BLaER1 treated with 17β-estradiol and CSF1 and Interleukin-3, amounts not matched to agents 10 nM and 100 nM (cell line): ENCODE data around the gene IL17REL.

Experiments
- H3K27ac ChIP-seq, 11 experiments: shearing (Covaris generic); formaldehyde crosslinking; 2 replicates each; pipeline ENCODE4 v1.8.1; 2022
- H3K27me3 ChIP-seq, 11 experiments: shearing (Covaris generic); formaldehyde crosslinking; 2 replicates each; pipeline ENCODE4 v1.8.1; 2022
- H3K36me3 ChIP-seq, 11 experiments: shearing (Covaris generic); formaldehyde crosslinking; 2 replicates each; pipeline ENCODE4 v1.8.1; 2022
- H3K4me1 ChIP-seq, 10 experiments: shearing (Covaris generic); formaldehyde crosslinking; 2 replicates each; pipeline ENCODE4 v1.8.1; 2022
- H3K4me2 ChIP-seq, 11 experiments: shearing (Covaris generic); formaldehyde crosslinking; 2 replicates each; pipeline ENCODE4 v1.8.1; 2022
- H3K4me3 ChIP-seq, 10 experiments: shearing (Covaris generic); formaldehyde crosslinking; 2 replicates each; pipeline ENCODE4 v1.8.1; 2022
- H3K9ac ChIP-seq, 11 experiments: shearing (Covaris generic); formaldehyde crosslinking; 2 replicates each; pipeline ENCODE4 v1.8.1; 2022
- H3K9me3 ChIP-seq, 11 experiments: shearing (Covaris generic); formaldehyde crosslinking; replicated peaks in 1 of 11; 2 replicates each; pipeline ENCODE4 v1.8.1; 2022
- H4K20me1 ChIP-seq, 11 experiments: shearing (Covaris generic); formaldehyde crosslinking; 2 replicates each; pipeline ENCODE4 v1.8.1; 2022
- Cebpa-rat ChIP-seq, 11 experiments: shearing (Covaris generic); IDR thresholded peaks; 2 replicates each; pipeline ENCODE4 v1.8.1; 2022

Gene IL17REL

GRCh38 chr22:49956914-49957825 lies 55.4 kb downstream of the IL17REL start:
- H3K9me3 ChIP-seq: no peaks in the 10 kb centered on the region
- H3K4me3 ChIP-seq: no peak overlapping the region
- peak overlapping the region in 5 of 11 experiments; percentile 67 to 92 (median 78); a peak in 7 of 22 replicates for H3K4me2 ChIP-seq
- H3K4me1 ChIP-seq: peaks cover 50 to 80% (median 65%) of the 10 kb centered on the region in 10 experiments
- peaks cover 11 to 24% (median 14%) of the 10 kb centered on the region in 11 experiments; a peak in 21 of 22 replicates for H4K20me1 ChIP-seq
- H3K27me3 ChIP-seq: no peaks in the 10 kb centered on the region
- H3K36me3 ChIP-seq: peaks cover 0 to 9% (median 5%) of the 10 kb centered on the region in 11 experiments; a peak in 10 of 22 replicates
- H3K27ac ChIP-seq: no peak overlapping the region
- no peak for TF ChIP-seq Cebpa-rat (IDR thresholded peaks at IDR 0.05)
- H3K9ac ChIP-seq: no peak overlapping the region

- Histone ChIP-seq H3K9ac (peak overlapping the region in 1 of 11 experiments; percentile 56; a peak in 1 of 22 replicates), H3K27me3 (no peaks in the 10 kb centered on the region), H3K4me3 (no peak overlapping the region), H3K9me3 (no peaks in the 10 kb centered on the region), H3K36me3 (peaks cover 0 to 2% (median 0%) of the 10 kb centered on the region in 11 experiments; a peak in 7 of 22 replicates), H3K4me2 (peak overlapping the region in 9 of 11 experiments; percentile 67 to 92 (median 75); a peak in 15 of 22 replicates), H3K27ac (no peak overlapping the region), H4K20me1 (peaks cover 4 to 16% (median 7%) of the 10 kb centered on the region in 11 experiments; a peak in 21 of 22 replicates), H3K4me1 (peaks cover 58 to 81% (median 71%) of the 10 kb centered on the region in 10 experiments)
- TF ChIP-seq Cebpa-rat (IDR thresholded peaks at IDR 0.05): no peak
Measured at GRCh38 chr22:49956418-49956770, 56.2 kb downstream of the IL17REL start.

GRCh38 chr22:49955581-49956417 lies 56.8 kb downstream of the IL17REL start:
- H3K27me3 ChIP-seq: no peaks in the 10 kb centered on the region
- peak overlapping the region in 9 of 11 experiments; percentile 8 to 62 (median 24); a peak in 10 of 22 replicates for H3K9ac ChIP-seq
- no peak for TF ChIP-seq Cebpa-rat (IDR thresholded peaks at IDR 0.05)
- no peaks in the 10 kb centered on the region for H3K36me3 ChIP-seq
- peaks cover 64 to 86% (median 76%) of the 10 kb centered on the region in 10 experiments for H3K4me1 ChIP-seq
- H3K4me2 ChIP-seq: peak overlapping the region; percentile 43 to 92 (median 73)
- H3K4me3 ChIP-seq: no peak overlapping the region
- no peaks in the 10 kb centered on the region for H3K9me3 ChIP-seq
- peaks cover 0 to 10% (median 1%) of the 10 kb centered on the region in 11 experiments; a peak in 11 of 22 replicates for H4K20me1 ChIP-seq
- peak overlapping the region in 2 of 11 experiments; percentile 14 to 15; a peak in 2 of 22 replicates for H3K27ac ChIP-seq

- Histone ChIP-seq H3K36me3 (no peaks in the 10 kb centered on the region), H3K27me3 (no peaks in the 10 kb centered on the region), H4K20me1 (peaks cover 0 to 9% (median 0%) of the 10 kb centered on the region in 11 experiments; a peak in 2 of 22 replicates), H3K27ac (peak overlapping the region in 1 of 11 experiments; percentile 14; a peak in 3 of 22 replicates), H3K4me3 (no peak overlapping the region), H3K4me1 (peaks cover 67 to 90% (median 80%) of the 10 kb centered on the region in 10 experiments), H3K4me2 (peak overlapping the region; percentile 43 to 92 (median 73)), H3K9me3 (no peaks in the 10 kb centered on the region), H3K9ac (peak overlapping the region in 9 of 11 experiments; percentile 8 to 62 (median 24); a peak in 12 of 22 replicates)
- TF ChIP-seq Cebpa-rat (IDR thresholded peaks at IDR 0.05): no peak
Measured at GRCh38 chr22:49954991-49955580, 57.5 kb downstream of the IL17REL start.

DNA sequence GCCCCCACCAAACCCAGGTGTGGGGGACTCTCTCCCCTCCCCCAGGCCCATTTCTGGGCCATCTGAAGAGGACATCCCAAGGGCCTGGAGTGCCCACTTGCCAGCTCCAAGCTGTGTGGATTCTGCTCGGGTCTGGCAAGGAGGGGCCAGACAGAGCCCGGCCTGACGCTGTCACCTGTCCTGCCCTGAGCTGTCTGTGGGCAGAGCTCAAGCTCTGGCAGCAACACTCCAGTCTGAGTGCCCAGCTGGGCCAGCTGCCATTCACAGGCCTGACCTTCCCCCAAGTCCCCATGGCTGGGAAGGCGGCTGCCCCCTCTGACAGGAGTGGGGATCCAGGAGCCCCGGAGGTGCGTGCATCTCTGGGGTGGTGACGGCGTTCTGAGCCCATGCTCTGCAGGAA lies 58.2 kb downstream of the IL17REL start:
- Histone ChIP-seq H3K4me1 (peaks cover 60 to 84% (median 72%) of the 10 kb centered on the region in 10 experiments), H3K36me3 (no peaks in the 10 kb centered on the region), H3K4me2 (peak overlapping the region; percentile 57 to 92 (median 74); a peak in 19 of 22 replicates), H3K9ac (peak overlapping the region in 3 of 11 experiments; percentile 7 to 62 (median 56); a peak in 3 of 22 replicates), H4K20me1 (peaks cover 0 to 9% (median 0%) of the 10 kb centered on the region in 11 experiments; a peak in 2 of 22 replicates), H3K9me3 (no peaks in the 10 kb centered on the region), H3K27ac (no peak overlapping the region), H3K27me3 (no peaks in the 10 kb centered on the region), H3K4me3 (no peak overlapping the region)
- no peak for TF ChIP-seq Cebpa-rat (IDR thresholded peaks at IDR 0.05)

- H3K36me3 ChIP-seq: no peaks in the 10 kb centered on the region
- peak overlapping the region in 1 of 11 experiments; percentile 37; a peak in 2 of 22 replicates for H3K27ac ChIP-seq
- no peaks in the 10 kb centered on the region for H3K9me3 ChIP-seq
- H3K9ac ChIP-seq: peak overlapping the region in 2 of 11 experiments; percentile 7 to 56; a peak in 3 of 22 replicates
- no peak for TF ChIP-seq Cebpa-rat (IDR thresholded peaks at IDR 0.05)
- H4K20me1 ChIP-seq: peaks cover 0 to 9% (median 0%) of the 10 kb centered on the region in 11 experiments; a peak in 2 of 22 replicates
- peak overlapping the region; percentile 42 to 92 (median 74) for H3K4me2 ChIP-seq
- H3K27me3 ChIP-seq: no peaks in the 10 kb centered on the region
- peaks cover 56 to 84% (median 71%) of the 10 kb centered on the region in 10 experiments for H3K4me1 ChIP-seq
- no peak overlapping the region for H3K4me3 ChIP-seq
Measured at GRCh38 chr22:49953680-49954344, 58.8 kb downstream of the IL17REL start.

- Histone ChIP-seq H4K20me1 (peaks cover 0 to 9% (median 0%) of the 10 kb centered on the region in 11 experiments; a peak in 2 of 22 replicates), H3K9me3 (no peaks in the 10 kb centered on the region), H3K4me3 (no peak overlapping the region), H3K9ac (peak overlapping the region in 3 of 11 experiments; percentile 7 to 56 (median 23); a peak in 4 of 22 replicates), H3K27me3 (no peaks in the 10 kb centered on the region), H3K4me2 (peak overlapping the region; percentile 42 to 92 (median 74)), H3K27ac (peak overlapping the region in 1 of 11 experiments; percentile 37; a peak in 2 of 22 replicates), H3K4me1 (peaks cover 53 to 84% (median 73%) of the 10 kb centered on the region in 10 experiments), H3K36me3 (no peaks in the 10 kb centered on the region)
- no peak for TF ChIP-seq Cebpa-rat (IDR thresholded peaks at IDR 0.05)
Measured at GRCh38 chr22:49953027-49953679, 59.4 kb downstream of the IL17REL start.
